Mesenchymal stem cell (in vitro differentiated cells and primary cell): ENCODE results near the gene PCSK2.
A peak's percentile ranks its signal among the peaks of the same experiment; 100 is the strongest.
"Not testable (repeated sequence)": the region's sequence is repeated elsewhere in the genome, so short reads cannot be mapped to it uniquely, and the experiment has no call there.

ENCODE experiments used
- DNase-seq: peaks from one replicate; pipeline ENCODE4 v3.0.0-alpha.2; 2013
- H2AFZ ChIP-seq: one replicate; pipeline ENCODE4 v1.6.1; 2013; ENCODE audit warnings: low read depth, mild to moderate bottlenecking, control low read depth, inconsistent platforms, low read length, moderate library complexity
- H2AK5ac ChIP-seq: 2 replicates; pipeline ENCODE4 v1.6.1; 2013; ENCODE audit warnings: low read length, moderate library complexity, mild to moderate bottlenecking, inconsistent platforms; ENCODE audit not compliant: severe bottlenecking
- H2BK120ac ChIP-seq: one replicate; pipeline ENCODE4 v1.6.1; 2013; ENCODE audit warnings: low read depth, mild to moderate bottlenecking, inconsistent platforms, low read length, moderate library complexity
- H2BK12ac ChIP-seq, 2 experiments: one replicate each; pipeline ENCODE4 v1.6.1; 2013; ENCODE audit warnings: inconsistent platforms in 2 of 2, low read length in 2 of 2, mild to moderate bottlenecking in 2 of 2, moderate library complexity in 2 of 2, control low read depth in 1 of 2
- H2BK15ac ChIP-seq: one replicate; pipeline ENCODE4 v1.6.1; 2013; ENCODE audit warnings: mild to moderate bottlenecking, low read depth, inconsistent platforms; ENCODE audit not compliant: poor library complexity, severe bottlenecking
- H2BK5ac ChIP-seq: 2 replicates; pipeline ENCODE4 v1.6.1; 2013; ENCODE audit warnings: low read depth, mild to moderate bottlenecking, low read length, control low read depth, inconsistent platforms; ENCODE audit not compliant: poor library complexity, severe bottlenecking
- H3K14ac ChIP-seq, 2 experiments: one replicate each; pipeline ENCODE4 v1.6.1; 2013; ENCODE audit warnings: inconsistent platforms in 2 of 2, low read length in 2 of 2, control low read depth in 1 of 2, mild to moderate bottlenecking in 1 of 2, moderate library complexity in 1 of 2
- H3K18ac ChIP-seq, 2 experiments: one replicate each; pipeline ENCODE4 v1.6.1; 2013; ENCODE audit warnings: inconsistent platforms in 2 of 2, low read length in 2 of 2, control low read depth in 1 of 2, low read depth in 1 of 2, mild to moderate bottlenecking in 1 of 2
- H3K23ac ChIP-seq, 2 experiments: one replicate each; pipeline ENCODE4 v1.6.1; 2013; ENCODE audit warnings: inconsistent platforms in 2 of 2, low read length in 2 of 2, mild to moderate bottlenecking in 2 of 2, moderate library complexity in 2 of 2, control low read depth in 1 of 2
- H3K27ac ChIP-seq: 2 replicates; pipeline ENCODE4 v1.5.1; 2013; ENCODE audit warnings: mild to moderate bottlenecking, moderate library complexity, low read length, control low read depth, inconsistent platforms; ENCODE audit not compliant: poor library complexity, severe bottlenecking
- H3K27me3 ChIP-seq, 2 experiments: 2 replicates each; pipeline versions ENCODE4 v1.6.1 to v1.7.0; 2013; ENCODE audit warnings: low read length in 2 of 2, mild to moderate bottlenecking in 2 of 2, moderate library complexity in 2 of 2, control low read depth in 1 of 2, inconsistent platforms in 1 of 2; ENCODE audit not compliant: control insufficient read depth in 1 of 2, insufficient read depth in 1 of 2
- H3K36me3 ChIP-seq, 2 experiments: 2 replicates each; pipeline versions ENCODE4 v1.6.1 to v1.7.0; 2013; ENCODE audit warnings: low read length in 2 of 2, control low read depth in 1 of 2, inconsistent platforms in 1 of 2, low read depth in 1 of 2, mild to moderate bottlenecking in 1 of 2; ENCODE audit not compliant: insufficient read depth in 2 of 2, control insufficient read depth in 1 of 2
- H3K4ac ChIP-seq, 2 experiments: one replicate each; pipeline ENCODE4 v1.6.1; 2013; ENCODE audit warnings: inconsistent platforms in 2 of 2, low read length in 2 of 2, mild to moderate bottlenecking in 2 of 2, moderate library complexity in 2 of 2, control low read depth in 1 of 2, low read depth in 1 of 2
- H3K4me1 ChIP-seq: 2 replicates; pipeline ENCODE4 v1.6.1; 2013; ENCODE audit warnings: low read depth, low read length, control low read depth; ENCODE audit not compliant: control insufficient read depth, insufficient read depth
- H3K4me2 ChIP-seq: 2 replicates; pipeline ENCODE4 v1.6.1; 2013; ENCODE audit warnings: low read length, mild to moderate bottlenecking, inconsistent platforms; ENCODE audit not compliant: poor library complexity, severe bottlenecking
- H3K4me3 ChIP-seq, 2 experiments: 2 replicates each; pipeline versions ENCODE4 v1.5.1 to v1.7.0; 2013; ENCODE audit warnings: low read length in 2 of 2, mild to moderate bottlenecking in 2 of 2, control low read depth in 1 of 2, low read depth in 1 of 2; ENCODE audit not compliant: insufficient read depth in 1 of 2
- H3K79me1 ChIP-seq: replicated peaks from 2 replicates; pipeline ENCODE4 v1.6.1; 2013; ENCODE audit warnings: mild to moderate bottlenecking, control low read depth, low read length, inconsistent platforms; ENCODE audit not compliant: poor library complexity, severe bottlenecking
- H3K9ac ChIP-seq: 2 replicates; pipeline ENCODE4 v1.7.0; 2013; ENCODE audit warnings: mild to moderate bottlenecking, low read length, moderate library complexity
- H3K9me3 ChIP-seq: 2 replicates; pipeline ENCODE4 v1.7.0; 2013; ENCODE audit warnings: mild to moderate bottlenecking, low read length; ENCODE audit not compliant: control insufficient read depth
- H4K8ac ChIP-seq: one replicate; pipeline ENCODE4 v1.6.1; 2013; ENCODE audit warnings: inconsistent platforms, mild to moderate bottlenecking, low read length, moderate library complexity
- H4K91ac ChIP-seq: one replicate; pipeline ENCODE4 v1.6.1; 2013; ENCODE audit warnings: mild to moderate bottlenecking, low read length, inconsistent platforms
- WGBS: methylation state at CpG from one replicate; pipeline ENCODE4 v1.1.7; 2013; ENCODE audit warnings: mixed read lengths; 5-methylcytosine and 5-hydroxymethylcytosine counted together

The PCSK2 gene

DNA sequence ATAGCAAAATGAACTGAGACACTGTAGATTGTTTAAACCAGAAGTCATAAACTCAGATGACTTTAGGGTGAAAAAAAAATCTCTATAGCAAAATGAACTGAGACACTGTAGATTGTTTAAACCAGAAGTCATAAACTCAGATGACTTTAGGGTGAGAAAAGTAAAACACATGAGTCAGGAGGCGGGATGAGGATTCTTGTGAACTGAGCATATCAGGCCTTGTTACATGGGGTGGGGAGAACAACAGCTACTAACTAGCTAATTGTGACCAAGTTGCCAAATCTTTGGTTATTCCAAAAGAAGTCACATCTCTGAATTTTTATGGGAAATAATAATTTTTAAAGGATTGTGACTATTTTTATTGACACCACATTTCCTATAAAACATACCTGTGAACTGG lies 7.0 kb upstream of the PCSK2 start:
- H4K8ac ChIP-seq, H3K79me1 ChIP-seq, H3K9me3 ChIP-seq, H3K4me2 ChIP-seq, H3K9ac ChIP-seq, H2BK5ac ChIP-seq, H3K18ac ChIP-seq, H3K4me1 ChIP-seq, H3K14ac ChIP-seq, H2BK12ac ChIP-seq, H3K23ac ChIP-seq, H2BK120ac ChIP-seq, H3K4ac ChIP-seq, H2AFZ ChIP-seq, H2AK5ac ChIP-seq, H2BK15ac ChIP-seq, H3K4me3 ChIP-seq, DNase-seq, H3K27ac ChIP-seq, H4K91ac ChIP-seq, H3K36me3 ChIP-seq: not testable (repeated sequence)
- WGBS = 47% methylated on average over 1 of the region's 1 CpG
- peaks cover under 1 to 14% of the 10 kb centered on the region in 2 experiments for H3K27me3 ChIP-seq

DNA sequence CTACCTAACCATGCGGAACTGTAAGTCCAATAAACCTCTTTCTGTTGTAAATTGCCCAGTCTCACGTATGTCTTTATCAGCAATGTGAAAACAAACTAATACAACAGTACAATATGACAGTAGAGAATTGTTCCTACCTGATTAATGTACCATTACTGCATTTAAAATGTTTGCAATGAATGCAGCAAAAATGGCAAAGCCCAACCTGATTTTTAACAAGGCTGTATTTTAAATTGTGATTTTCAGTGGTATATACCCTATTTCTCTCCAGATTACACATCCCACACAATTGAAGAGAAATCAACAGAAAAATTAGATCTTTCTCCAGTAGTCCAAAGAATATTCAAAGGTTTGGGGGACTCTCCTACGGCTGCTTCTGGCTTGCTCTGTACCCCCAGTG lies 3.3 kb upstream of the PCSK2 start:
- Histone ChIP-seq H3K18ac (no peak overlapping the region), H2BK5ac (no peak overlapping the region), H2BK120ac (no peak overlapping the region), H2AK5ac (no peak overlapping the region), H4K91ac (no peak overlapping the region), H3K9ac (no peak overlapping the region), H3K4ac (no peak overlapping the region), H3K4me3 (no peak overlapping the region), H3K23ac (no peak overlapping the region), H3K14ac (no peak overlapping the region), H3K9me3 (no peaks in the 10 kb centered on the region), H3K4me1 (peaks cover 12% of the 10 kb centered on the region), H3K27ac (no peak overlapping the region), H3K27me3 (peaks cover 36 to 48% of the 10 kb centered on the region in 2 experiments), H4K8ac (no peak overlapping the region), H2AFZ (no peak overlapping the region), H2BK12ac (no peak overlapping the region), H3K79me1 (no peaks in the 10 kb centered on the region), H3K36me3 (no peaks in the 10 kb centered on the region), H3K4me2 (no peak overlapping the region), H2BK15ac (no peak overlapping the region)
- WGBS = 83% methylated on average over 1 of the region's 3 CpGs
- no peak for DNase-seq

DNA sequence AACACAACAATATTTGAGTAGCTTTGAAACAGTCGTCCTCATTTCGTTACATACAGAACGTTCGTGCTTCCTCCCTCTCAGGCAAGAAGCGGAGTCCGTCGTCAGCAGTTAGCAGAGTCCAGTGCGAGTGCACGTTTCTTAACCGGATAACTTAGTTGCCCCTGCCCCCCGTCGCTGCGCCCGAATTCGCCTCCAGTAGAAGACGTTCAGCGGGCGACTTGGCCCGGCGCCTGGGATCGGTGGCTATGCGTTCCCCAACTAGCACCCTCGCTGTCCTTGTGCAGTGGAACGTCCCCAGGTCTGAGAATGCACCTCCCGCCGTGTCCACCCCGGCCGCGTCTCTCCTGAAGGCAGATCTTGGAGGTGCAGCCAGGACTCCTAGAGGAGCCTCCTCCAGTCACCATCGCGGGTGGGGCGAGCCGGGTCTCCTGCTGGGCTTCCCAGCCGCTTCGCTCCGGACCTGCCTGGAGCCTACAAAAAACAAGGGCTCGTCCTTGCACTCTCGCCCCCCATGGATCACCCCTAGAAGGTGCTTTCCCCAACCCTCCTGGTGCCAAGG lies 910 bp upstream of the PCSK2 start:
- 4% methylated on average over 33 of the region's 38 CpGs for WGBS
- no peak overlapping the region for H2AFZ ChIP-seq
- H3K79me1 ChIP-seq = no peaks in the 10 kb centered on the region

DNA sequence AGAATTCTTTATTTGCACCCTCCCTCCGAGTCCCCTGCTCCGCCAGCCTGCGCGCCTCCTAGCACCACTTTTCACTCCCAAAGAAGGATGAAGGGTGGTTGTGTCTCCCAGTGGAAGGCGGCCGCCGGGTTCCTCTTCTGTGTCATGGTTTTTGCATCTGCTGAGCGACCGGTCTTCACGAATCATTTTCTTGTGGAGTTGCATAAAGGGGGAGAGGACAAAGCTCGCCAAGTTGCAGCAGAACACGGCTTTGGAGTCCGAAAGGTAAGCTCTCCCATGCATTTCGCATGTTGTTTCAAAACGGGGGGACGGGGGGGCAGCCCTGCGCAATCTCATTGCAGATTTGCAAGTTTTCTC lies 357 bp downstream of the PCSK2 start:
- no peak overlapping the region for H2BK12ac ChIP-seq
- H3K23ac ChIP-seq = no peak overlapping the region
- no peak overlapping the region for H2AK5ac ChIP-seq
- H3K4me2 ChIP-seq = no peak overlapping the region
- peaks cover 12% of the 10 kb centered on the region for H3K4me1 ChIP-seq
- H3K4ac ChIP-seq = no peak overlapping the region
- H3K36me3 ChIP-seq = no peaks in the 10 kb centered on the region
- no peak overlapping the region for H3K14ac ChIP-seq
- H3K9me3 ChIP-seq = no peaks in the 10 kb centered on the region
- H3K9ac ChIP-seq = no peak overlapping the region
- H3K18ac ChIP-seq = no peak overlapping the region
- H2BK15ac ChIP-seq = no peak overlapping the region
- H3K79me1 ChIP-seq = no peaks in the 10 kb centered on the region
- no peak for DNase-seq
- H3K4me3 ChIP-seq = peak overlapping the region in 1 of 2 experiments; percentile 47
- WGBS = 4% methylated on average over 13 of the region's 17 CpGs
- no peak overlapping the region for H4K91ac ChIP-seq
- H3K27ac ChIP-seq = no peak overlapping the region
- H2AFZ ChIP-seq = no peak overlapping the region
- peaks cover 58 to 60% of the 10 kb centered on the region in 2 experiments for H3K27me3 ChIP-seq
- no peak overlapping the region for H2BK120ac ChIP-seq
- H4K8ac ChIP-seq = no peak overlapping the region
- H2BK5ac ChIP-seq = no peak overlapping the region

More for the DNA sequence above, 910 bp upstream of the PCSK2 start:
- Histone ChIP-seq H3K27me3 (peaks cover 53 to 60% of the 10 kb centered on the region in 2 experiments), H2BK120ac (no peak overlapping the region), H2BK12ac (no peak overlapping the region), H2BK5ac (no peak overlapping the region), H3K4me2 (peak overlapping the region; percentile 75), H2BK15ac (no peak overlapping the region), H4K8ac (no peak overlapping the region), H2AK5ac (no peak overlapping the region), H3K4me3 (peak overlapping the region in 1 of 2 experiments; percentile 72), H4K91ac (no peak overlapping the region), H3K4ac (no peak overlapping the region), H3K9ac (peak overlapping the region; percentile 41), H3K18ac (no peak overlapping the region), H3K27ac (no peak overlapping the region), H3K4me1 (peaks cover 12% of the 10 kb centered on the region), H3K9me3 (no peaks in the 10 kb centered on the region), H3K14ac (no peak overlapping the region), H3K36me3 (no peaks in the 10 kb centered on the region), H3K23ac (no peak overlapping the region)
- DNase-seq = no peak
